GM12874 (cell line): ENCODE measurements around the gene METTL26.

ENCODE experiments used
- TF ChIP-seq, protein P1 (sequence below): IDR thresholded peaks from 2 replicates; pipeline ENCODE4 v1.5.1; 2011; ENCODE audit warnings: low read depth, mild to moderate bottlenecking, control low read depth, low read length, moderate library complexity; ENCODE audit not compliant: insufficient read depth

METTL26 gene

DNA sequence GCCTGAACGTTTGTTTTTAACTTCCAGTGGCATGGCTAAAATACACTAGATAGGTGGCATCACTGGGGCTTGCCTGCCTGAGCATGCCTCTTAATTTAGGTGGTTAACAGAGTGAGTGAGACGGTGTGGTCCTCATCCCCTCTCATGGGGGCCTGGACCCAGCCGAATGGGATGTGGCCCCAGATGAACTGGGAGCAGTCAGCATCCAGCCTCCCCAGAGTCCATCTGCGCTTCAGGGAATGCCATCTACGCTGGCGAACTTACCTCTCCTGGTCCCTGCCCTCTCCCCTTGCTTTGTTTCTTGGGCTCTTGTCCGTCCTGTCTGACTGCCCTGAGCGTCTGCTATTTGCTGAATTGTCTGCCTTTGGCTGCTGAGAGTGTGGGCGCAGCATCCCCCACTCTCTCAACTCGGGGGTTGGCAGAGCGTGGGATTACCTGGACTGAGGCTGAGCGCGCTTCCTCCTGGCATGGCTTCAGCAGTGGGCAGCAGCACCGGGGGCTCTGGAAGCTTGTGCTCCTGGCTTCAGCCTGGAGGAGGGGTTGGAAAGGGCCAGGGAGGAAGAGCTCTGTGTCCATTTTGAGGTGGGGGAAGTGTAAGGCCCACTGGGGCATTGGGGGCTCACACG lies 44.1 kb downstream of the METTL26 start:
- TF ChIP-seq, protein P1, sequence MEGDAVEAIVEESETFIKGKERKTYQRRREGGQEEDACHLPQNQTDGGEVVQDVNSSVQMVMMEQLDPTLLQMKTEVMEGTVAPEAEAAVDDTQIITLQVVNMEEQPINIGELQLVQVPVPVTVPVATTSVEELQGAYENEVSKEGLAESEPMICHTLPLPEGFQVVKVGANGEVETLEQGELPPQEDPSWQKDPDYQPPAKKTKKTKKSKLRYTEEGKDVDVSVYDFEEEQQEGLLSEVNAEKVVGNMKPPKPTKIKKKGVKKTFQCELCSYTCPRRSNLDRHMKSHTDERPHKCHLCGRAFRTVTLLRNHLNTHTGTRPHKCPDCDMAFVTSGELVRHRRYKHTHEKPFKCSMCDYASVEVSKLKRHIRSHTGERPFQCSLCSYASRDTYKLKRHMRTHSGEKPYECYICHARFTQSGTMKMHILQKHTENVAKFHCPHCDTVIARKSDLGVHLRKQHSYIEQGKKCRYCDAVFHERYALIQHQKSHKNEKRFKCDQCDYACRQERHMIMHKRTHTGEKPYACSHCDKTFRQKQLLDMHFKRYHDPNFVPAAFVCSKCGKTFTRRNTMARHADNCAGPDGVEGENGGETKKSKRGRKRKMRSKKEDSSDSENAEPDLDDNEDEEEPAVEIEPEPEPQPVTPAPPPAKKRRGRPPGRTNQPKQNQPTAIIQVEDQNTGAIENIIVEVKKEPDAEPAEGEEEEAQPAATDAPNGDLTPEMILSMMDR: no peak

DNA sequence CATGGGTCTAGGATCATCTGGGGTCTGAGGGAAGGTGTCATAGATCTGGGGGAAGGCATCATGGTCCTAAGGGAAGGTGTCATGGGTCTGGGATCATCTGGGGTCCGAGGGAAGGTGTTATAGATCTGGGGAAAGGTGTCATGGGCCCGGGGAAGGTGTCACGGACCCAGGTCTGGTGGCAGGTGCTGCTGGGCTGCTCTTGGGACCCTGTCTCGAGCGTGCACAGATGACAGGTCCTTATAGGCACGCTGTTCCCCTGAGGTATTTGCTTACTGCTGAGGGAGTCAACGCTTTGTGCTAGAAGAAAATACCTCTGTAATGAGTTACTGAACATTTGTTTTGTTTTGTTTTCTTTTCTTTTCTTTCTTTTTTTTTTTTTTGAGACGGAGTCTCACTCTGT lies 44.9 kb downstream of the METTL26 start:
- TF ChIP-seq, protein P1: no peak

DNA sequence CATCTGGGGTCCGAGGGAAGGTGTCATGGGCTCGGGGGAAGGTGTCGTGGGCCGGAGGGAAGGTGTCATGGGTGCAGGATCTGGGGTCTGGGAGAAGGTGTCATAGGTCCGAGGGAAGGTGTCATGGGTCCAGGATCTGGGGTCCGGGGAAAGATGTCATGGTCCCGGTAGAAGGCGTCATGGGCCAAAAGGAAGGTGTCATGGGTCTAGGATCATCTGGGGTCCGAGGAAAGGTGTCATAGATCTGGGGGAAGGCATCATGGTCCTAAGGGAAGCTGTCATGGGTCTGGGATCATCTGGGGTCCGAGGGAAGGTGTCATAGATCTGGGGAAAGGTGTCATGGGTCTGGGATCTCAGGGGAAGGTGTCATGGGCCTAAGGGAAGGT lies 45.3 kb downstream of the METTL26 start:
- TF ChIP-seq, protein P1: no peak

DNA sequence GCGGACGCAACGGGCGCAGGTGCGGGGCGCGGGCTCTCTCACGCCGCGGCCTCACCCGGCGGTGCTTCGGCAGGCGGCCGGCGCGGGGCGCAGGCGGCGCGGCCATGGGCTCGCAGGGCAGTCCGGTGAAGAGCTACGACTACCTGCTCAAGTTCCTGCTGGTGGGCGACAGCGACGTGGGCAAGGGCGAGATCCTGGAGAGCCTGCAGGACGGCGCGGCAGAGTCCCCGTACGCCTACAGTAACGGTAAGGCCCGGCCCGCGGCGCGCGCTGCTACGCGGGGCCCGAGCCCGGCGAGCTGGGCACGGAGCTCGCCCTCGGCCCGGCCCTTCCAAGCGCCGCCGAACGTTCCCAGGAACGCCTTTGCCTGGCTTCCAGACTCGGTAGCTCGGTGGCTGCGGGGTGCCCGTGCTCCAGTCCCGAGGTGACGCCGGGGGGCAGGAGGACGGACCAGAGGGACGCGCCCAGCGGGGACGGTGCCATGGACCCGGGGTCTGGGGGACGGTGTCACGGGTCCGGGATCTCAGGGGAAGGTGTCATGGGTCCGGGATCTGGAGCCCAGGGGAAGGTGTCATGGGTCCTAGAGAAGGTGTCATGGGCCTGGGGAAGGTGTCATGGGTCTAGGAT lies 45.8 kb downstream of the METTL26 start:
- TF ChIP-seq, protein P1: no peak

DNA sequence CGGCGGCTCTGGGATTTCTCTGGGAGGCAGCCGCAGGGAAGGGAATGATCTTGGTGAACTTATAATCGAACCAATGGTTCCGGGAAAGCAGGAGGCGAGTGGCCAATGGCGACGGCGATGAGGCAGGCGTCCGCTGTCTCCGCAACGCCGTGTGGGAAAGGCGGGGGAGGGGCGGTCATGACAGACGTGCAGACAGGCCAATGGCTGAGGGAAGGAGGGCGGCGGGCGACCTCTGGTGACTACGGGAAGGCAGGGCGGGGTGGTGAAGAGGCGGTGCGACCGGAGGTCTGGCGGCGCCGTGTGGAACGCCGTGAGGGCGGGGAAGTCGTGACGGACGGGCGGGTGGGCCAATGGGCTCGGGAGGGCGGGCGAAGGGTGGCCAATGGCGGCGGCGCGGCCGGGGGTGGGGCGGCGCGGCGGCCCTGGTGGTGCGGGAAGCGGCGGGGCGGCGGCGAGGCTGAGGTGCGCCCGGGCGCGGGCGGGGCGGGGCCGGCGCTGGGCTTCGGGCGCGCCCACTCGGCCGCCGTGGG lies 46.4 kb downstream of the METTL26 start, which contains the start of gene RAB40C:
Gene RAB40C (plus strand): TSS at position 409 of the 530 bp plus-strand sequence. CDS start 226 bp downstream, outside the sequence.
- TF ChIP-seq, protein P1: 0 out of 2 replicates have a peak, but pooled peaks have one; percentile 12

DNA sequence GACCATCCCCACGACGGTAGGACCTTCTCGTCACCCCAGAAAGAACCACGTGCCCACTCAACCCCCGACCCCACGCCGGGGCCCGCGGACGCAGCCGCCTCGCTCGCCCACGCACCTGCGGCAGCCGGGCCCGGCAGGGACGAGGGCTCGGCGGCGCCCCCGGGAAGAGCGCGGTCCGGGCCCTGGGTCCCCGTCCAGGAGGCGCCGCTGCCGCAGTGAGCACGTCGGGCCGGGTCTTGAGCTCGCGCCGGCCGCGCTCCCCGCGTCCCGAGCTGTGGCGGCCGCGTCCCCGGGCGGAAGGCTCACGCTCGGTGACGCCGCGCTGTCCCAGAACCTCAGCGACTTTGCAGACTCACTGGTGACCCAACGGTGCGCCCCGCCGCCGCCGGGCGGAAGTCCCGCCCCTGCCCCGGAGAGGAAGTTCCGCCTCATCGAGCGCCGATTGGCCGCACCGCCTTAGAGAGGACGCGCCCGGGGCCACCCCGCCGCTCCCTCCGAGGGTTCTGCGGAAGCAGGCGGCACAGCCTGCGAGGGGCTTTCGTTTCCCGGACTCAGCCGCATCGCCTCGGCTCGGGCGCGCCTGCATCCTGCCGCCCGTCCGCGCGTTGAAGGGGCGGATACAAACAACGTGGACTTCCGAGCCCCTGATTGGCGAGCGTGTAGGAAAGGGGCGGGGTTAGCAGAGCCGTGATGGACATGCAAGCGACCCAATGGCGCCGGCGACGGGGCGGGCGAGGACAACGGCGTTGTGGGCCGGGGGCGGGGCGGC lies 47.0 kb downstream of the METTL26 start:
- TF ChIP-seq, protein P1: no peak

DNA sequence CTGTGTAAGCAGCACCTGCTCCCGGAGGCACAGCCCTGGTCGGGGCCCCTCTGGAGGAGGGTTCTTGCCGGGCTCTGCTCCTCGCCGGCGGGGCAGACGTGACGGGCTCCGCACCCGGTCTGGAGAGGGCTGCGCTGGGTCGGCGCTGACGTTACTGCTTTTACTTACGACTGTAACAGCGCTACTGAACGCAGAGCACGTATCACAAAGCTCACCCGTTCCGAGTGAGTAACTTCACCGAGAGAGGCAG lies 47.5 kb downstream of the METTL26 start:
- TF ChIP-seq, protein P1: no peak
